Activated naive CD4-positive, alpha-beta T cell treated with anti-CD3 and anti-CD28 coated beads for 36 hours (primary cell): Measurements from ENCODE around the gene HOXD12. TPM values are rescaled to one million over a fixed set of nuclear protein-coding genes. Genes with fewer than 3 reads are reported as not detected.

Experiments used
- CTCF ChIA-PET: fragments of 350-600 bp; sonication (Branson Sonifier 250); formaldehyde crosslinking; loops from one replicate; lab custom pipeline; 2021; ENCODE audit warnings: antibody characterized with exemption; lab: Charles Lee
- DNase-seq: peaks from one replicate; pipeline ENCODE4 v3.0.0-alpha.2; 2020
- H3K27ac Mint-ChIP-seq: one replicate; pipeline ENCODE4 v1.8.0; 2021; ENCODE audit warnings: mild to moderate bottlenecking, mixed read lengths
- H3K27me3 Mint-ChIP-seq: one replicate; pipeline ENCODE4 v1.8.0; 2021; ENCODE audit warnings: low read depth, mixed read lengths
- H3K36me3 Mint-ChIP-seq: one replicate; pipeline ENCODE4 v1.8.0; 2021; ENCODE audit warnings: low read depth, mixed read lengths
- H3K4me1 Mint-ChIP-seq: one replicate; pipeline ENCODE4 v1.8.0; 2021; ENCODE audit warnings: low read depth, mixed read lengths
- H3K4me3 Mint-ChIP-seq: one replicate; pipeline ENCODE4 v1.8.0; 2021; ENCODE audit warnings: mild to moderate bottlenecking, moderate library complexity, mixed read lengths
- H3K9me3 Mint-ChIP-seq: one replicate; pipeline ENCODE4 v1.8.0; 2021; ENCODE audit warnings: mixed read lengths
- intact Hi-C: fragments of 100-400 bp; cut with micrococcal nuclease; formaldehyde crosslinking; loops from one replicate; pipeline ENCODE4 v1.15.1; 2023
- total RNA-seq, 2 experiments: library from RNA; stranded (reverse); gene quantifications; one replicate each; pipeline ENCODE4 v1.2.3, GENCODE V29; 2021

HOXD12 gene, protein sequence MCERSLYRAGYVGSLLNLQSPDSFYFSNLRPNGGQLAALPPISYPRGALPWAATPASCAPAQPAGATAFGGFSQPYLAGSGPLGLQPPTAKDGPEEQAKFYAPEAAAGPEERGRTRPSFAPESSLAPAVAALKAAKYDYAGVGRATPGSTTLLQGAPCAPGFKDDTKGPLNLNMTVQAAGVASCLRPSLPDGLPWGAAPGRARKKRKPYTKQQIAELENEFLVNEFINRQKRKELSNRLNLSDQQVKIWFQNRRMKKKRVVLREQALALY
- not detected for total RNA-seq

DNA sequence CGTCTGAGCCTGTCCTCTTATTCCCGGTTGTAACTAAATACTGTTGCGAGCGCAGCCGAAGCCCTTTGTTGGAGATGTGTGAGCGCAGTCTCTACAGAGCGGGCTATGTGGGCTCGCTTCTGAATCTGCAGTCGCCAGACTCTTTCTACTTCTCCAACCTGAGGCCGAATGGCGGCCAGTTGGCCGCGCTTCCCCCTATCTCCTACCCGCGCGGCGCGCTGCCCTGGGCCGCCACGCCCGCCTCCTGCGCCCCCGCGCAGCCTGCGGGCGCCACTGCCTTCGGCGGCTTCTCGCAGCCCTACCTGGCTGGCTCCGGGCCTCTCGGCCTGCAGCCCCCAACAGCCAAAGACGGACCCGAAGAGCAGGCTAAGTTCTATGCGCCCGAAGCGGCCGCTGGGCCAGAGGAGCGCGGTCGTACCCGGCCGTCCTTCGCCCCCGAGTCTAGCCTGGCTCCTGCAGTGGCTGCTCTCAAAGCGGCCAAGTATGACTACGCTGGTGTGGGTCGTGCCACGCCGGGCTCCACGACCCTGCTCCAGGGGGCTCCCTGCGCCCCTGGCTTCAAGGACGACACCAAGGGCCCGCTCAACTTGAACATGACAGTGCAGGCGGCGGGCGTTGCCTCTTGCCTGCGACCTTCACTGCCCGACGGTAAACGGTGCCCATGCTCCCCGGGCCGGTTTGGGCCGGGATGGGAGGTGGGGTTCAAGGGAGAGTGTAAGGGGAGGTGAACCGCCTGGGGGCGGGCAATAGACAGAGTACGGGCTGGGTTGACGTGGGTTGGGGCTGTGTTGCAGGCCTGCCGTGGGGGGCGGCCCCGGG is at the start of gene HOXD12:
Gene HOXD12 (plus strand): TSS at position 68 of the 819 bp plus-strand sequence. CDS start 7 bp downstream, at position 75.
- CTCF ChIA-PET, result no interaction called here
- Mint-ChIP-seq H3K27ac (no peak within 1 kb of the TSS), H3K4me1 (peaks cover 25% of the 10 kb centered on the region), H3K4me3 (no peak within 1 kb of the TSS), H3K9me3 (no peaks in the 10 kb centered on the region), H3K27me3 (peaks cover 84% of the 10 kb centered on the region), H3K36me3 (no peaks in the 10 kb centered on the region)
- DNase-seq, result no peak
- intact Hi-C loops, result loop anchor here (5.0 kb wide), 1 partner anchor 788 kb away; no protein-coding TSS in a partner anchor

DNA sequence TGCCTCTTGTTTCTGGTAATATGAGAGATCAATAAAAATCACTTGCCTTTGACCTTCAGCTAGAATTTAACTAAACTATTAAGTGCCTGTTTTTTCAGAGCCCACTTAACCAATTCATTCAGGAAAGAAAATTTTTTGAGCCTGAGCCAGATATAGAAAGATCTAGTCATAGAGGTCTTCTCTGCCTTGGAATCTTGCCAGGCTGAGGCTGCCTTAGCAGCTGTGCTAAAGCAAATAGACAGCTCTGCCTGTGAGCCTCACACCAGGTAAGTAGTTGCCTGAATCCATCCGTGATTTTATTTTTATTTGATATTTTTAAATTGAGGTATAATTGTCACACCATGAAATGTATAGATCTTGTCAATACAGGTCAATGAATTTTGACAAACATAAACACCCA is 43.2 kb upstream of the HOXD12 start:
- CTCF ChIA-PET, result no interaction called here
- intact Hi-C loops, result no loop called here
- Mint-ChIP-seq H3K9me3 (no peaks in the 10 kb centered on the region), H3K36me3 (no peaks in the 10 kb centered on the region), H3K27me3 (peaks cover 43% of the 10 kb centered on the region), H3K27ac (no peak overlapping the region), H3K4me1 (no peaks in the 10 kb centered on the region), H3K4me3 (no peak overlapping the region)
- no peak for DNase-seq

DNA sequence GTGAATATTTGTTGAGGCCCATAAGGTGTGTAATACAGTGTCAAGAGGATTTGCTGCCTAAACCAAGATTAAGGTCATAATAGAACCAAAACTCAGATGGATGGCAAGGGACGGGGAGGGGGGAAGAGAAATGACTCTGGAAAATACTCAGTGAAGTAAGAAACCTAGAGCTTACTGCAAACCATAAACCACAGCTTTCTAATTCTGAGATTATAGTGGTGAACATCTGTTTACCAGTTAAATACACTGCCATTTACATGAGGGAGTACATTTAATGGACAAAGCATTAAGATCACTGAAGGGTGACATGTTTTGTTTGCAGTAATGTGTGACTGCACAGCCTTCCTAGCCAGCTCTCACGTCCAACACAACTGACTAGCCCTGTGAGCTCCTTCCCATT is 35.6 kb upstream of the HOXD12 start:
- Mint-ChIP-seq H3K36me3 (no peaks in the 10 kb centered on the region), H3K27me3 (peaks cover 56% of the 10 kb centered on the region), H3K27ac (no peak overlapping the region), H3K4me1 (peaks cover 14% of the 10 kb centered on the region), H3K4me3 (no peak overlapping the region), H3K9me3 (no peaks in the 10 kb centered on the region)
- CTCF ChIA-PET, result no interaction called here
- DNase-seq, result no peak
- intact Hi-C loops, result no loop called here

DNA sequence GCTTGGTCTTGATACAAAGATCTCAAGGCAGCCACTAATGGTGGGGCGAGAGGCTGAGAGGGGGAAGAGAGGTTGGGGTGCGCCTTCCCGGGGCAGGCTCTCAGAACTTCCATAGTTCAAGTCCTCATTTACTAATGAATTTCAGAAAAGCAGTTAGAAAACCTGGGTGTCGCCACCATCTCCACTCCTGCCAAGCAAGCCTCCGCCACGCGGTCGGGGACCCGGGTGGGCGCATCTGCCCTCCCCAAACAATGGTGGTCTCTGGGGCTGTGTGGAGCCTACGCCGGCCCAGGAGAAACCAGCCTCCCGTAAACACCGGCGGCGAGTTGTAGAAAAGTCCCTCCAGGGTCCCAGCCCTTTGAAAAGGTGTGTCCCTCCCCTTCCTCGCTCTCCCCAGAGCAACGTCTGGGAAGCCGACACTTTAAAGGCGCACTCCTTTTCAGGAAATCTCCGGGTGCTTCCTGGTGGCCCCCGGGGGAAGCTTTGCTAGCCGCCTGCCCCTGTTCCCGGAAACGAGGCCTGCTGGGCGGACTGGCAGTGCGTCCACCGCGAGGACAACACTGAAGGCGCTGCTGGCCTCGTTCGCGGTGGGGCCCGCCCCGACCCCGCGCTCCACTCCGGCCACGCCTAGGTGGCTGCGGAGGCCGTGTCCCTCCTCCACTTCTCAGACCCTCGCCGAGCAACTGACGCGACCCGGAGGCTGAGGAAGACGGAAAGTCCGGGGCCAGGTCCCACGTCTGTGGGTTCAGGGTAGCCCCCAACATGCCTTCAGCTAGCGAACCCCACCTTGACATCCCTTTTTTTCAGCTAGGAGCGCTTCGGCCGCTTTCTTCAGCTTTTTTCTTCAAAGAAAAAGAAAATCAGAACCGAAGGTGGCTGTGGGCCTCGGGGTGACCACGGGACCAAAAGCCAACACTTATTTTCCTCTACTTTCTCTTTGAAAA is 32.7 kb upstream of the HOXD12 start:
- CTCF ChIA-PET, result no interaction called here
- DNase-seq, result no peak
- Mint-ChIP-seq H3K4me1 (peaks cover 16% of the 10 kb centered on the region), H3K9me3 (no peaks in the 10 kb centered on the region), H3K27ac (no peak overlapping the region), H3K27me3 (peaks cover 73% of the 10 kb centered on the region), H3K36me3 (no peaks in the 10 kb centered on the region), H3K4me3 (no peak overlapping the region)
- intact Hi-C loops, result no loop called here

DNA sequence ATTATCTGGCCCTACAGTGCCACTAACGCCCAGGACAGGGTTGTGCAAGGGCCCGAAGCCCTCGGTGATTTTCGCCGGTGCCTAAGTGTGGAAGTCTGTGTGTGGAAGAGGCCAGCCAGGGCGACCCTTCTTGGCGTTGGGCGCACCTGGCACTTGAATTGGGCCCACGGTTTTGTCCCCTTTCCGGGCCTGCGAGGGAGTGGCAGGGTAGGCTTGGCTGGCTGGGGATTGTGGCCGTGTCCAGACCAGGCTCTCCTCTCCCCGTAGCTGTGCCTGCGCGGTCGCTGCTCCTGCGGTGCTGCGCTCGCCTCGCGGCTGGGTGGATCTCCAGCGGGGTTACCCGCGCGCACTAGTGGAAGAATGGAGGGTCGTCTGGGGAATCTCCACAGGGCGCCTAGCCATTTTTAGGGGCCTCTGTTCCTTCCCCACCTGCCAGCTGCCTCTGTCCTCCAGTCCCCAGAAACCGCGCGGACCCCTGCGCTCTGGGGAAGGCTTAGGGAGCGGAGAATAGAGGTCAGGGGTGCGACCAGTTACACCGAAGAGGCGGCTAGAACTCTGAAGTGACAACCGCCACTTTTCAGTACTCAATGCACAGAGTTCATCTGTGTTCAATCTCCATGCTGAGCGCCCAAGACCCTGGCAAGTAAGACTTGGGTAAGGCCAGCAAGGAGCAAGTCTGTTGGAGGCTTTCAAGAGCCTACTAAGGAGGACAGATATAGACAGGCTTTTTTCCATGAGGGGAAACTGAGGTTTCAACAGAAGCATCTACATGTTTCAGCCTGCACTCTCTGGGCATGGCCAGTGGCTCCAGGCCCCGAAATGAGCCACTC is 31.8 kb upstream of the HOXD12 start:
- H3K4me3 Mint-ChIP-seq, result no peak overlapping the region
- no peak overlapping the region for H3K27ac Mint-ChIP-seq
- no peaks in the 10 kb centered on the region for H3K9me3 Mint-ChIP-seq
- peaks cover 16% of the 10 kb centered on the region for H3K4me1 Mint-ChIP-seq
- H3K27me3 Mint-ChIP-seq, result peaks cover 73% of the 10 kb centered on the region
- CTCF ChIA-PET, result no interaction called here
- intact Hi-C loops, result no loop called here
- H3K36me3 Mint-ChIP-seq, result no peaks in the 10 kb centered on the region
- DNase-seq, result no peak

DNA sequence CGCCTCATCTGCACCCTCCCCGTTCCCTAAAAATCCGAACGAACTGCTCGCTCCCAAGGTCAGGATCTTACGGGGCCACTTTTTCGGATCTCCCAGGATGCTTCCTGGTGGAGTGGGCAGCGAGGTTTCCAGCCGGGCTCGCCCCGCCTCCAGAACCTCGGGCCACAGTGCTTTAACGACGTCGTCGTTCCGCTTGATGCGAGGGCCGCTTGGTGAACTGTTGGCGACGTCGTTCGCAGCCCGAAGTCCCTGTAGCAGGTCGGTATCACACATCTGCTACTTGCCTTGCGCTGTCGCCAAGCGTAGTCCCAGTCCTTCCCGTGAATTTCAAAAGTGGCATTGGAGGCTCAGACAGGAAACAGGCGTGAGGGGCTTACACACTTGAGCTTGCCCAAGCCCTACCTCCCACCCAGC is 31.2 kb upstream of the HOXD12 start:
- Mint-ChIP-seq H3K9me3 (no peaks in the 10 kb centered on the region), H3K27me3 (peaks cover 76% of the 10 kb centered on the region), H3K4me1 (peaks cover 21% of the 10 kb centered on the region), H3K36me3 (no peaks in the 10 kb centered on the region), H3K4me3 (no peak overlapping the region), H3K27ac (no peak overlapping the region)
- intact Hi-C loops, result no loop called here
- DNase-seq, result no peak
- CTCF ChIA-PET, result no interaction called here

DNA sequence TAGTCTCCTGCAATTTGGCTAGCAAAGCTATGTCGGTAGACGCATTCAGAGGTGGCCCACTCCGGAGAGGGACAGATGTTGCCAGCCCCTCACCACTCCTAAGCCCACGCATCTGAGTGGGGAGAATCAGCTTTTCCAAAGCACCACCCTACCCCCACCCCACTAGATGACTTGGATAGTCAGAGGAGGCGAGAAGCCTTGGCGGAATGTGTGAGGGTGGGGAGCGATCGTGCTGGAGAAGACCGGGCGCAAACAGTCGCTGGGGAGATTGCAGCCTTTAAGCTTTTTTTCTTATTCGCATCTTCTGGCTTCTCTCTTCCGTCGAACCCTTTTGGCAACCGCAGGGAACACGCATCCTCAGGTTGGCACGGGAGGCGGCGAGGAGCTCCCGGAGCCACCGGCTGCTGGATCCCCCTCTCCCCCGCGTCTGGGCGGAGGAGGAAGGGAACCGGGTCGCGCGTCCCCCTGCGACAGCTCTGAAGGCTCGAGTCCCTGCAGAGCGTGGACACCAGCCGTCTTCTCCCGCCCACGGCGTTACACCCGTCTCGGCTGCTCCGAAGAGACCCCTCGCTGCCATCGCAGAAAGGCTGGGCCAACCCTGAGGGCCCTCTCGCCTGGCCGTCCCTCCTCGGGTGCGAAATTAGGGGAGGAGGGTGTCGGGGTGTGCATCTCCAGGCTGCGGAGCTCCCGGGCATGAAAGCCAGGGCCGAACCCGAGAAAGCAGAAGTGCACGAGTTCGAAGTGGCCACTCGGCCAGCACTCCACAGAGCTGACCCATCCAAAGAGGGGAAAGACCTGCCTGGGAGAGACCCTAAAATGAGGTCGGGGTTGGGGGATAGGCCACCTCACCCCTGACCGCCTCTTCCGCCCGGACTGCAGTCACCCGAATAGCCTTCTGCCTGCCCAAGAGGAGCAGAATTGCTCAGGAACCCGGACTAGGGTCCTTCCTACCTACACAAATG is 28.0 kb upstream of the HOXD12 start:
- Mint-ChIP-seq H3K27ac (no peak overlapping the region), H3K27me3 (peaks cover 82% of the 10 kb centered on the region), H3K9me3 (peaks cover 6% of the 10 kb centered on the region), H3K4me1 (peaks cover 16% of the 10 kb centered on the region), H3K4me3 (no peak overlapping the region), H3K36me3 (no peaks in the 10 kb centered on the region)
- CTCF ChIA-PET, result interaction anchor here (0.9 to 1.0 kb wide), 2 partner anchors 26 to 55 kb away, joined by 3 read pairs; no protein-coding TSS in a partner anchor
- intact Hi-C loops, result no loop called here
- DNase-seq, result no peak

DNA sequence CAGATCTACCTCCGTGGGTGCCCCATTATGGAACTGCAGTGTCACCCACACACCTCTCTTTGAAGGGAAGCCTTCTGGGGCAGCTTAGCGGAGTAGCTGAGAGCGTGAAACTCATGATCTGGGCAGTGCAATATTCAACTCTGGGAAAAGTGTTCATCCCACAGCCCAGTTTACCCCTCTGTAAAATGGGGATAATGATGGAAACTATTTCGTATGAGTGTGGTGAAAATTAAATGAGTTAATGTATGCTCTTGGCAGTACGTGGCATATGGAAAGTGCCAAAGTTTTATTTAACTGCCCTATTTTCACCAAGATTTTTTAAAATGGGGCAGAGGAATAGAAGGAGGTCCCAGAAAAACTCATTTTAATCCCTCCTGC is 27.3 kb upstream of the HOXD12 start:
- H3K27me3 Mint-ChIP-seq, result peaks cover 86% of the 10 kb centered on the region
- CTCF ChIA-PET, result no interaction called here
- intact Hi-C loops, result no loop called here

DNA sequence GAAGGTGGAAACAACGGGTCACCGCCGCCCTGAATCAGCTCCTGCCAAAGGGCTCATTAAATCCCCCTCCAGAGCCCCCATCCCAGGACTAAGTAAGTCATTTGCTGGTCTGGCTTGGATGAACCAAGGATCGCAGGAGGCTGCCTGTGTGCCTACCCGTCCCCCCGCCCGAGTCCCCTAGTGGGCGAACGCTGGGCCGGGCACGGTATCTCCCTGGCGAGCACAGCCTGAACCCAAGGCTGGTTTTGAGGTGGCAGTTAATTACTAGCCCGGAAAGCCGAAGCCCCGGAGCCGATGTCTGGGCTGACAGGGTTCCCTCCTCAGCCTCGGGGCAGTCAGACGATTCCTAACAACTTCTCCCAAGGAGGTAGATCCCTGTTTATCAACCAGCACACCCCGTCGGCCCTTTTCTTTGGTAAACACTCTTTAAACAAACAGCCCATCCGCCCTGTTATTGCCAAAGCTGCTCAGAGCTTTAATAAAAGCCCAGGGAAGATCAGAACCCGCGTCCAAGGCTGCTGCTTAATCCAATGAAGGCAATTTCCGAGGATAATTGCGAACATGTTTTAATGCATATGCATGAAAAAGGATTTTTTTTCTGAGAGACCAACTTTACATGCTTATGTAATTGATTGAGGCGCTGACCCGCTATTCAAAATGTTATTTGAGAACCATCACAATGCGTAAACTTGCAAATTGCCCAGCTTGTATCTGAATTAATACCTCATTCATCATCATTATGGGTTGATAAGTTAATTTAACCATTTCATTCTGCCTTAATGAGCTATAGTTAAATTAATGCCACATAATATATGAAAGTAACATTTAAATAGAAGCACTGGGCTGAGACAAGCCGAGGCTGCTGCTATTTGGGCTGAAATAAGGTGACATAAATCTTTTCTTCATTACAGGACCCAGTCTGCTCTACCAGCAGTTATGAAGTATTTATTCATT is 26.4 kb upstream of the HOXD12 start:
- Mint-ChIP-seq H3K9me3 (peaks cover 7% of the 10 kb centered on the region), H3K27me3 (peaks cover 81% of the 10 kb centered on the region), H3K27ac (no peak overlapping the region), H3K36me3 (no peaks in the 10 kb centered on the region), H3K4me3 (no peak overlapping the region), H3K4me1 (peaks cover 13% of the 10 kb centered on the region)
- DNase-seq, result no peak
- CTCF ChIA-PET, result interaction anchor here (0.7 to 1.4 kb wide), 2 partner anchors 23 to 38 kb away, joined by 3 to 7 read pairs; no protein-coding TSS in a partner anchor
- intact Hi-C loops, result no loop called here

More for the DNA sequence above, 27.3 kb upstream of the HOXD12 start:
- Mint-ChIP-seq H3K9me3 (peaks cover 7% of the 10 kb centered on the region), H3K27ac (no peak overlapping the region), H3K4me1 (peaks cover 16% of the 10 kb centered on the region), H3K4me3 (no peak overlapping the region), H3K36me3 (no peaks in the 10 kb centered on the region)
- DNase-seq, result no peak

DNA sequence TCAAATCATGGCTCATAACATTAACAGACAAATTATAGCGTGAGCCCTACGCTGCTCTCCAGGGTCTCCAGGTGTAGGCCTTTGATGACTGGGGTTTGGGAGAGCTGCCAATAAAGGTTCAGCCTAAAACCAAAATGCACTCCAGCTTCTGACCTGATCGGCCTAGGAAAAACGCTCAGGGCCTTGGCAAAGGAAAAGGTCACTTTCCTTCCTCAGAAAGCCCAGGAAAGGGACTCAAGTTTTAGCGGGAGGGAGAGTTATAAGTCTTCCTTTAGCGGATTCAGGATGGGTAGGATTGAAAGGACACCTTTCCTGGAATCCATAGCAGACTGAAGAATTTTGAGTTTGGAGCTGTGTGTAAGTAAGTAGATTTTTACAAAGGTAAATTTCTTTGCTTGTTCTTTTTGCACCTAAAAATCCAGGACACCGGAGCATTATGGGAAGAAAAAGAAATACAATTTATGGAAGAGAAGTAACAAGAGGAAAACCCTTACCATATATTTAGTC is 24.6 kb upstream of the HOXD12 start:
- H3K27me3 Mint-ChIP-seq, result peaks cover 78% of the 10 kb centered on the region
- DNase-seq, result no peak
- H3K36me3 Mint-ChIP-seq, result peaks cover 6% of the 10 kb centered on the region
- intact Hi-C loops, result loop anchor here (5.0 kb wide), 1 partner anchor 37 kb away; no protein-coding TSS in a partner anchor
- CTCF ChIA-PET, result interaction anchor here (0.6 kb wide), 1 partner anchor 22 kb away, joined by 4 read pairs; no protein-coding TSS in a partner anchor
- H3K4me1 Mint-ChIP-seq, result peaks cover 18% of the 10 kb centered on the region
- peaks cover 7% of the 10 kb centered on the region for H3K9me3 Mint-ChIP-seq
- H3K27ac Mint-ChIP-seq, result no peak overlapping the region
- H3K4me3 Mint-ChIP-seq, result no peak overlapping the region
